Measurements from ENCODE around the gene C20orf96.

DNA sequence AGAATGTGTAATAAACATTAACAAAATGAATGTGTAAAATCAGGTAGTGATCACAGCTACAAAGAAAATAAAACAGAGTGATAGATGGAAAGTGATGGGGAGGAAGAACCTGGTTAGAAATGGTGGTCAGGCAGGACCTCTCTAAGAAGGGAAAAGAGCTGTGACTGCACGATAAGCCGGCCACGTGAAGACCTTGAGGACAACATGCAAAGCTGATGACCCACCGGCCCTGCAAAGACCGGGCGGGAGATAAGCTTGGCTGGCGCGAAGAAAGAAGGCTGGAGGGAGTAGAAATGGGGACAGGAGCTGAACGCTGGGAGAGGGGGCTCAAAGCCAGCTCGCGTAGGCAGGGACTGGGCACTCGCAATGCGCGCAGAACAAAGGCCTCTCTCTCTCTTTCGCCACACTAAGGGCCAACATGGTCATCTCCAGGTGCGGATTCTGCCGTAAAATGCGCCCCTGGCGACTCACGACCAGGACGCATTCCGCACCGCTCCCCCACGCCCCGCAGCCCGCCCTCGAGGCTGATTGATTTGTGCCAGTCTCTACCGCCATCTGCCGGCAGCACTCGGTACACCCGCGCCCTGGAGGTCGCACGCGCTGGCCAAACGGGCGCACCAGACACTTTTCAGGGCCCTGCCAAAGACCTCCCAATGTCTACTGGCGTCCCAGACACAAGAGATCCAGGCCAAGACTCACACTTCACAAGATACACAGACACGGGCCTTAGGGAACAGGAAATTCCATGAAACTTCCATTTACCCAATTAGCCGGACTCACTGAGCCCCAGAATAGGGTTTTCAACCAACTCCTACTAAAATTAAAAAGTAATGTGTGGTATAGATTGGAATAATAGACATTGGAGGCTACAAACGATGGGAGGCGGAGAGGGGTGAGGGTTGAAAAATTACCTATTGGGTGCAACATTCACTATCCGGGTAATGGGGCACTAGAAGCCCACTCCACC, 23.7 kb downstream of the C20orf96 start:
- TF ChIP-seq, protein P1, sequence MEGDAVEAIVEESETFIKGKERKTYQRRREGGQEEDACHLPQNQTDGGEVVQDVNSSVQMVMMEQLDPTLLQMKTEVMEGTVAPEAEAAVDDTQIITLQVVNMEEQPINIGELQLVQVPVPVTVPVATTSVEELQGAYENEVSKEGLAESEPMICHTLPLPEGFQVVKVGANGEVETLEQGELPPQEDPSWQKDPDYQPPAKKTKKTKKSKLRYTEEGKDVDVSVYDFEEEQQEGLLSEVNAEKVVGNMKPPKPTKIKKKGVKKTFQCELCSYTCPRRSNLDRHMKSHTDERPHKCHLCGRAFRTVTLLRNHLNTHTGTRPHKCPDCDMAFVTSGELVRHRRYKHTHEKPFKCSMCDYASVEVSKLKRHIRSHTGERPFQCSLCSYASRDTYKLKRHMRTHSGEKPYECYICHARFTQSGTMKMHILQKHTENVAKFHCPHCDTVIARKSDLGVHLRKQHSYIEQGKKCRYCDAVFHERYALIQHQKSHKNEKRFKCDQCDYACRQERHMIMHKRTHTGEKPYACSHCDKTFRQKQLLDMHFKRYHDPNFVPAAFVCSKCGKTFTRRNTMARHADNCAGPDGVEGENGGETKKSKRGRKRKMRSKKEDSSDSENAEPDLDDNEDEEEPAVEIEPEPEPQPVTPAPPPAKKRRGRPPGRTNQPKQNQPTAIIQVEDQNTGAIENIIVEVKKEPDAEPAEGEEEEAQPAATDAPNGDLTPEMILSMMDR (IDR thresholded peaks at IDR 0.05): peak in 2 of 3 experiments; percentile 93 to 95
- no peak for TF ChIP-seq POLR2A (IDR thresholded peaks at IDR 0.05; ENCODE audit: low read depth)
- no peak for TF ChIP-seq EP300 (IDR thresholded peaks at IDR 0.05)
- TF ChIP-seq POLR2AphosphoS5 (IDR thresholded peaks at IDR 0.05): peak in 1 of 2 donors; percentile 65

All from esophagus muscularis mucosa (tissue), 4 donors.